ENCODE measurements around the gene RNF217.

DNA sequence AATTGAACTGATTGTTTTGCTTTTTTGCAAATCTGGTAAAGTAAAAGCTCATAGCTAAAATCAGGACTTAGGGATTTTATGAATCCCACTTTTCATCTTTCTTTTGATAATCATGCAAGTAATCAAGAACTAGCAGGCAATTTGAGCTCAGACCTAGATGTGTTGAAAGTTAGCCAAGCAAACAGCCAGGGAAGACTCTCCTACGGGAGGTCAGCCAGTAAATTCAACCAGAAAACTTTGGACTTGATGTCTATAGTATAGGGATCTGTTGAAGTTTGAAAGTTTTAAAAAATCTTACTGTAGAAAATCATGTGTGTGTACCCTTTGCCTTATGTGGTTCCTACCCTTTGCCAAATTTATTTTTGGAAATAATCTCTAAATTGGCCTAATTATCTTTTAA is 96.3 kb downstream of the RNF217 start:
- TF ChIP-seq, protein P1, sequence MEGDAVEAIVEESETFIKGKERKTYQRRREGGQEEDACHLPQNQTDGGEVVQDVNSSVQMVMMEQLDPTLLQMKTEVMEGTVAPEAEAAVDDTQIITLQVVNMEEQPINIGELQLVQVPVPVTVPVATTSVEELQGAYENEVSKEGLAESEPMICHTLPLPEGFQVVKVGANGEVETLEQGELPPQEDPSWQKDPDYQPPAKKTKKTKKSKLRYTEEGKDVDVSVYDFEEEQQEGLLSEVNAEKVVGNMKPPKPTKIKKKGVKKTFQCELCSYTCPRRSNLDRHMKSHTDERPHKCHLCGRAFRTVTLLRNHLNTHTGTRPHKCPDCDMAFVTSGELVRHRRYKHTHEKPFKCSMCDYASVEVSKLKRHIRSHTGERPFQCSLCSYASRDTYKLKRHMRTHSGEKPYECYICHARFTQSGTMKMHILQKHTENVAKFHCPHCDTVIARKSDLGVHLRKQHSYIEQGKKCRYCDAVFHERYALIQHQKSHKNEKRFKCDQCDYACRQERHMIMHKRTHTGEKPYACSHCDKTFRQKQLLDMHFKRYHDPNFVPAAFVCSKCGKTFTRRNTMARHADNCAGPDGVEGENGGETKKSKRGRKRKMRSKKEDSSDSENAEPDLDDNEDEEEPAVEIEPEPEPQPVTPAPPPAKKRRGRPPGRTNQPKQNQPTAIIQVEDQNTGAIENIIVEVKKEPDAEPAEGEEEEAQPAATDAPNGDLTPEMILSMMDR (conservative IDR thresholded peaks at IDR 0.05 in 1 of 2, IDR thresholded peaks at IDR 0.05 in 1 of 2; ENCODE audit: extremely low read depth in 1 of 2, insufficient read depth in 1 of 2, low read depth in 1 of 2, low read length in 2 of 2) = no peak
- no peak for TF ChIP-seq EZH2 (IDR thresholded peaks at IDR 0.05; ENCODE audit: borderline replicate concordance, low read length)
